HCT116 (cell line): ENCODE results near the gene MCAT. TPM values are rescaled to one million over a fixed set of nuclear protein-coding genes. Genes with fewer than 3 reads are reported as not detected.

Experiments used
- ATAC-seq: fragments of 200-7000 bp; cut with Tn5 transposase; 2 replicates; pipeline ENCODE4 v1.9.1; 2020; ENCODE audit warnings: mild to moderate bottlenecking, moderate library complexity
- BruUV-seq: library from RNA; stranded (reverse); fragments of 400-500 nt; replicated peaks from 2 replicates; lab custom pipeline; 2021; lab: Mats Ljungman, UMichigan
- CTCF ChIA-PET: fragments of 300-600 bp; sonication (Branson Sonifier 250); formaldehyde crosslinking; loops from one replicate; lab custom pipeline; 2021; ENCODE audit warnings: antibody characterized with exemption; lab: Charles Lee
- POLR2A ChIA-PET: fragments of 300-600, 350-600 bp; sonication (Branson Sonifier 250); formaldehyde crosslinking; loops from one replicate; lab custom pipeline; 2021; ENCODE audit warnings: antibody characterized with exemption; lab: Charles Lee
- RAD21 ChIA-PET, 2 experiments: fragments of 300-600 bp; sonication (Branson Sonifier 250); formaldehyde crosslinking; loops; one replicate each; lab custom pipeline; 2023; ENCODE audit warnings: low total read pairs in 2 of 2; ENCODE audit not compliant: uncharacterized antibody in 2 of 2, unreplicated experiment in 2 of 2, low non-redundant PET in 1 of 2; lab: Charles Lee
- DNase-seq: peaks from one replicate; pipeline ENCODE4 v3.0.0-alpha.2; 2010; ENCODE audit warnings: low read depth, low spot score
- H2AFZ ChIP-seq: fragments of 200-600 bp; shearing (Covaris generic), sonication (generic); 2 replicates; pipeline ENCODE4 v1.6.1; 2017; ENCODE audit warnings: low read depth, mixed run types, mixed read lengths, antibody characterized with exemption, low read length; ENCODE audit not compliant: poor library complexity, severe bottlenecking
- H3K27ac ChIP-seq: 2 replicates; pipeline ENCODE4 v1.5.1; 2012; ENCODE audit warnings: low read depth, low read length
- H3K27me3 ChIP-seq: fragments of 200-600 bp; sonication (generic); 2 replicates; pipeline ENCODE4 v1.6.1; 2016; ENCODE audit warnings: mixed run types, low read length, mixed read lengths; ENCODE audit not compliant: insufficient read depth
- H3K36me3 ChIP-seq, 2 experiments: fragments of 200-500 bp in 1 of 2; fragments of 200-600 bp in 1 of 2; sonication (Bioruptor generic) in 1 of 2; sonication (generic) in 1 of 2; 2 replicates each; pipeline versions ENCODE4 v1.5.1 to v1.6.1; 2014 to 2016; ENCODE audit warnings: low read length in 2 of 2, inconsistent platforms in 1 of 2, mixed read lengths in 1 of 2, mixed run types in 1 of 2; ENCODE audit not compliant: insufficient read depth in 2 of 2, control insufficient read depth in 1 of 2
- H3K4me1 ChIP-seq, 2 experiments: fragments of 200-600 bp in 1 of 2; sonication (generic) in 1 of 2; 2 replicates each; pipeline versions ENCODE4 v1.5.1 to v1.6.1; 2012 to 2017; ENCODE audit warnings: low read length in 2 of 2, inconsistent platforms in 1 of 2, mild to moderate bottlenecking in 1 of 2, mixed read lengths in 1 of 2, mixed run types in 1 of 2, moderate library complexity in 1 of 2; ENCODE audit not compliant: insufficient read depth in 2 of 2, control insufficient read depth in 1 of 2
- H3K4me2 ChIP-seq: fragments of 200-600 bp; sonication (generic); 2 replicates; pipeline ENCODE4 v1.6.1; 2017; ENCODE audit warnings: mixed run types, low read length, mixed read lengths
- H3K4me3 ChIP-seq, 2 experiments: fragments of 200-600 bp in 1 of 2; sonication (generic) in 1 of 2; replicated peaks in 1 of 2; 2 replicates each; pipeline ENCODE4 v1.5.1; 2011 to 2016; ENCODE audit warnings: low read length in 2 of 2, control low read depth in 1 of 2, low read depth in 1 of 2, mild to moderate bottlenecking in 1 of 2, mixed read lengths in 1 of 2, mixed run types in 1 of 2
- H3K79me2 ChIP-seq: fragments of 200-600 bp; sonication (generic); 2 replicates; pipeline ENCODE4 v1.6.1; 2017; ENCODE audit warnings: mild to moderate bottlenecking, mixed run types, low read length, moderate library complexity, mixed read lengths; ENCODE audit not compliant: insufficient read depth
- H3K9ac ChIP-seq: fragments of 200-600 bp; sonication (generic); 2 replicates; pipeline ENCODE4 v1.6.1; 2016; ENCODE audit warnings: low read length, mixed read lengths
- H3K9me2 ChIP-seq: fragments of 200-600 bp; sonication (generic), shearing (Covaris generic); 2 replicates; pipeline ENCODE4 v1.6.1; 2017; ENCODE audit warnings: mixed run types, mild to moderate bottlenecking, moderate library complexity; ENCODE audit not compliant: insufficient read depth
- H3K9me3 ChIP-seq, 2 experiments: fragments of 200-500 bp in 1 of 2; fragments of 200-600 bp in 1 of 2; sonication (Bioruptor generic) in 1 of 2; sonication (generic) in 1 of 2; 2 replicates each; pipeline ENCODE4 v1.6.1; 2014 to 2017; ENCODE audit warnings: low read length in 2 of 2, mixed read lengths in 2 of 2, inconsistent platforms in 1 of 2, low read depth in 1 of 2, mild to moderate bottlenecking in 1 of 2, mixed run types in 1 of 2, moderate library complexity in 1 of 2; ENCODE audit not compliant: control insufficient read depth in 1 of 2, insufficient read depth in 1 of 2
- H4K20me1 ChIP-seq: fragments of 200-600 bp; sonication (generic), shearing (Covaris generic); 2 replicates; pipeline ENCODE4 v1.6.1; 2017; ENCODE audit warnings: mixed run types, mild to moderate bottlenecking, moderate library complexity; ENCODE audit not compliant: insufficient read depth
- CBX3 ChIP-seq: IDR thresholded peaks from 2 replicates; pipeline ENCODE4 v1.6.1; 2012; ENCODE audit warnings: low read depth
- CEBPB ChIP-seq: IDR thresholded peaks from 2 replicates; pipeline ENCODE4 v1.6.1; 2012; ENCODE audit warnings: low read depth
- EGR1 ChIP-seq: IDR thresholded peaks from 2 replicates; pipeline ENCODE4 v1.6.1; 2012; ENCODE audit warnings: low read depth
- ELF1 ChIP-seq: IDR thresholded peaks from 2 replicates; pipeline ENCODE4 v1.6.1; 2012; ENCODE audit warnings: low read depth, borderline replicate concordance
- EZH2 ChIP-seq: fragments of 200-600 bp; sonication (generic); IDR thresholded peaks from 2 replicates; pipeline ENCODE4 v1.6.1; 2017; ENCODE audit warnings: antibody characterized with exemption, mixed run types
- EZH2phosphoT487 ChIP-seq: fragments of 200-600 bp; IDR thresholded peaks from 2 replicates; pipeline ENCODE4 v1.6.1; 2018; ENCODE audit warnings: antibody characterized with exemption, borderline replicate concordance
- FOSL1 ChIP-seq: IDR thresholded peaks from 2 replicates; pipeline ENCODE4 v1.6.1; 2012; ENCODE audit warnings: low read depth
- JUND ChIP-seq: IDR thresholded peaks from 2 replicates; pipeline ENCODE4 v1.6.1; 2012
- MAX ChIP-seq: IDR thresholded peaks from 2 replicates; pipeline ENCODE4 v1.6.1; 2012
- RAD21 ChIP-seq: IDR thresholded peaks from 2 replicates; pipeline ENCODE4 v1.6.1; 2012; ENCODE audit warnings: low read depth, mild to moderate bottlenecking
- REST ChIP-seq: IDR thresholded peaks from 2 replicates; pipeline ENCODE4 v1.6.1; 2012; ENCODE audit warnings: low read depth
- SIN3A ChIP-seq: IDR thresholded peaks from 2 replicates; pipeline ENCODE4 v1.6.1; 2012; ENCODE audit warnings: low read depth
- SP1 ChIP-seq: IDR thresholded peaks from 2 replicates; pipeline ENCODE4 v1.6.1; 2012; ENCODE audit warnings: low read depth
- SRF ChIP-seq: IDR thresholded peaks from 2 replicates; pipeline ENCODE4 v1.6.1; 2012; ENCODE audit warnings: low read depth
- YY1 ChIP-seq: IDR thresholded peaks from 2 replicates; pipeline ENCODE4 v1.6.1; 2011; ENCODE audit warnings: low read length, low read depth, moderate library complexity, mild to moderate bottlenecking; ENCODE audit not compliant: insufficient replicate concordance; ENCODE audit errors: extremely low read depth
- ZBTB33 ChIP-seq: IDR thresholded peaks from 2 replicates; pipeline ENCODE4 v1.6.1; 2011; ENCODE audit warnings: mild to moderate bottlenecking, low read length, moderate library complexity; ENCODE audit not compliant: insufficient replicate concordance; ENCODE audit errors: extremely low read depth
- ZFX ChIP-seq: fragments of 450-650 bp; IDR thresholded peaks from 2 replicates; pipeline ENCODE4 v1.6.1; 2017
- intact Hi-C: fragments of 100-400 bp; cut with micrococcal nuclease; formaldehyde crosslinking; loops from 2 replicates; pipeline ENCODE4 v1.10.0; 2022
- total RNA-seq: library from RNA; stranded (reverse); gene quantifications from one replicate; pipeline ENCODE4 v1.2.1, GENCODE V29; 2021; ENCODE audit not compliant: unreplicated experiment

MCAT gene
- total RNA-seq, 1 experiment from 2014 or later, result 34.8 TPM

GRCh38 chr22:43135565-43135964 is 7.6 kb downstream of the MCAT start:
- POLR2A ChIA-PET, result no interaction called here
- BruUV-seq, result no TSS peak
- H3K9ac ChIP-seq, result no peak overlapping the region
- DNase-seq, result no peak
- no peak overlapping the region for H3K4me2 ChIP-seq
- H3K9me2 ChIP-seq, result no peaks in the 10 kb centered on the region
- no peaks in the 10 kb centered on the region; a peak in 1 of 4 replicates for H3K9me3 ChIP-seq
- no peak overlapping the region for H2AFZ ChIP-seq
- H4K20me1 ChIP-seq, result no peaks in the 10 kb centered on the region
- RAD21 ChIA-PET, result interaction anchor here in 1 of 2 experiments (0.7 kb wide), 1 partner anchor 30 kb away, joined by 4 read pairs; no protein-coding TSS in a partner anchor
- peaks cover 53% of the 10 kb centered on the region for H3K79me2 ChIP-seq
- intact Hi-C loops, result no loop called here
- CTCF ChIA-PET, result interaction anchor here (1.7 kb wide), 1 partner anchor 9 kb away, joined by 10 read pairs; no protein-coding TSS in a partner anchor
- no peaks in the 10 kb centered on the region for H3K27me3 ChIP-seq
- TF ChIP-seq CEBPB (no peak), MAX (no peak), YY1 (no peak), RAD21 (no peak), ELF1 (no peak), EGR1 (no peak), ZBTB33 (no peak), JUND (no peak), SRF (no peak), ZFX (no peak), REST (no peak), SP1 (no peak), CBX3 (no peak), FOSL1 (no peak), EZH2 (no peak), SIN3A (no peak), EZH2phosphoT487 (no peak)
- H3K36me3 ChIP-seq, result peaks cover 53 to 61% of the 10 kb centered on the region in 2 experiments
- no peaks in the 10 kb centered on the region for H3K4me1 ChIP-seq
- H3K4me3 ChIP-seq, result no peak overlapping the region
- no peak overlapping the region for H3K27ac ChIP-seq
- no peak for ATAC-seq
